ENCODE data around the gene GPR25.

GPR25 gene

DNA sequence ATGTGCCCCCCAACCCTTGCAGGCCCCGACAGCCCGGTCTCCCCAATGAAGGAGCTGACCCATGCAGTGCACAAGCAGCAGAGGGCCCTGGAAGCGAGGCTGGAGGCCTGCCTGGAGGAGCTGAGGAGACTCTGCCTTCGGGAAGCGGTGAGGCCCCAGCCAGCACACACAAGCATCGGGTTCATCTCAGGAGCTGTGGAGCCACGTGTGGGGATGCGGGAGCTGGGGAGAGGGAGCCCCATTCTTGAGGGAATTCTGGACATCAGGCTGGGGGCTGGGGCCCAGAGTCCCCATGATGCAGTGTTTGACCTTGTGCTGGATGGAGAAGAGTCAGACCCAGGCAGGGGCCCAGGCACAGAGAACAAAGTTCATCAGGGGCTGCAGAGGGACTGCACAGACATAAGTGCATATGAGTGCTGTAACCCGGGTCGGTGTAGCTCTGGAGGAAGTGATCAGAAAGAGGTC is 26.7 kb downstream of the GPR25 start:
- no peak for DNase-seq (ENCODE audit: low read depth, low spot score)
- H3K4me3 ChIP-seq (ENCODE audit: low read depth, low read length), result no peak overlapping the region
- TF ChIP-seq, protein P1, sequence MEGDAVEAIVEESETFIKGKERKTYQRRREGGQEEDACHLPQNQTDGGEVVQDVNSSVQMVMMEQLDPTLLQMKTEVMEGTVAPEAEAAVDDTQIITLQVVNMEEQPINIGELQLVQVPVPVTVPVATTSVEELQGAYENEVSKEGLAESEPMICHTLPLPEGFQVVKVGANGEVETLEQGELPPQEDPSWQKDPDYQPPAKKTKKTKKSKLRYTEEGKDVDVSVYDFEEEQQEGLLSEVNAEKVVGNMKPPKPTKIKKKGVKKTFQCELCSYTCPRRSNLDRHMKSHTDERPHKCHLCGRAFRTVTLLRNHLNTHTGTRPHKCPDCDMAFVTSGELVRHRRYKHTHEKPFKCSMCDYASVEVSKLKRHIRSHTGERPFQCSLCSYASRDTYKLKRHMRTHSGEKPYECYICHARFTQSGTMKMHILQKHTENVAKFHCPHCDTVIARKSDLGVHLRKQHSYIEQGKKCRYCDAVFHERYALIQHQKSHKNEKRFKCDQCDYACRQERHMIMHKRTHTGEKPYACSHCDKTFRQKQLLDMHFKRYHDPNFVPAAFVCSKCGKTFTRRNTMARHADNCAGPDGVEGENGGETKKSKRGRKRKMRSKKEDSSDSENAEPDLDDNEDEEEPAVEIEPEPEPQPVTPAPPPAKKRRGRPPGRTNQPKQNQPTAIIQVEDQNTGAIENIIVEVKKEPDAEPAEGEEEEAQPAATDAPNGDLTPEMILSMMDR (IDR thresholded peaks at IDR 0.05; ENCODE audit: insufficient read depth, low read length, missing control alignments), result no peak
- POLR2A ChIA-PET, result no interaction called here
- CTCF ChIA-PET, result interaction anchor here (1.1 kb wide), 1 partner anchor 8 kb away, joined by 3 read pairs; no protein-coding TSS in a partner anchor

DNA sequence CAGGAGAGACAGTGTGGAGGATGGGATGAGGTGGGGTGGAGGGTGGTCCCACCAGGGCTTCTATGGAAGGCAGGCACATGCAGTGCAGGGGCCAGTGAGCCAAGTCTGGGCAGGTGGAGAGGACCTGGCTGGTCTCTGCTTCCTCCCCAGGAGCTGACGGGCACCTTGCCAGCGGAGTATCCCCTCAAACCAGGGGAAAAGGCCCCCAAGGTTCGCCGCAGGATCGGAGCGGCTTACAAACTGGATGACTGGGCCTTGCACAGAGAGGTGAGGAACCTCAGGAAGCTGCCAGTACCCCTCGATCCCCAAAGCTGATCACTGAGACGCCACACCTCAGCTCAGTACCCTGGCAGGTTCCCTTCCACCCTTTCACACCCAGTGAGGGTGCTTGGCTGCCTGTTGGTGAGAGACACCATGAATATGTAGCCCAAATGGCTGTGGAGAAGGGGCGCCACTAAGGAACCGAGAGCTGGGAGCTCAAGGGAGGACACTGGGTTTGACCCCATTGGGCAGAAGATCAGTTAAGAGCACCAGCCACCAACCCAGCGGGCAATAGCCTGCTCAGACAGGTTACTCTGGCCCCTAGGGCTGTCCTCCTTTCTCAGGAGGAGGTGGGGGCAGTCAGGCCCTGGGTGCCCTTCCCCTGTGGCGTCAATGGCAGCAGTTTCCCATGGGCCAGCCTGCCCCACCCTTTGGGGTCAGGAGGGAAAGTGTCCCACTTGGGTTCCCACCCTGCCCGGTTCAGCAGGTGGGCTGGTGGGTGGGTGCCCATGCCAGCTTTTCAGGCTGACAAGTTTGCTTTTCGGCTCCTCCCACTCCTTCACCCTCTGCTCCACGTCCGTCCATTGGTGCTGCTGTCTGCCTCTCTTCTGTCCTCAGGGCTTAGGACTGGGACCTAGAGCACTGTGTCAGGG is 27.4 kb downstream of the GPR25 start:
- POLR2A ChIA-PET, result interaction anchor here (0.6 kb wide), 1 partner anchor 240 kb away, joined by 4 read pairs; no protein-coding TSS in a partner anchor
- no peak for DNase-seq (ENCODE audit: low read depth, low spot score)
- no peak overlapping the region for H3K4me3 ChIP-seq (ENCODE audit: low read depth, low read length)
- TF ChIP-seq, protein P1 (IDR thresholded peaks at IDR 0.05; ENCODE audit: insufficient read depth, low read length, missing control alignments), result no peak
- CTCF ChIA-PET, result interaction anchor here (1.1 kb wide), 1 partner anchor 9 kb away, joined by 3 read pairs; no protein-coding TSS in a partner anchor

DNA sequence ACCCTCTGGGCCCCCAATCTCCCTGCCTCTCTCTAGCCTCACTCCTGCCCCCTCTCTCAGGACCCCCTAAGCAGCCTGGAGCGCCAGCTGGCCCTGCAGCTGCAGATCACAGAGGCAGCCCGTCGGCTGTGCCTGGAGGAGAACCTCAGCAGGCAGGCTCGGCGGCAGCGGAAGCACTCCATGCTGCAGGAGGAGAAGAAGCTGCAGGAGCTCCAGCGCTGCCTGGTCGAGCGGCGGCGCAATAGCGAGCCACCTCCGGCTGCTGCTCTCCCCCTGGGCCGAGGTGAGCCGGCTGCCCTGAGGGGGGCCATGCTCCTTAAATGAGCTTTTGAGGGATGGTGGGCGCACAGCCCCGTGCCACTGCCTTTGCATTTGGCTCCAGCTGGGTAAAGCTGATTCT is 28.1 kb downstream of the GPR25 start:
- ChIA-PET POLR2A (no interaction called here), CTCF (interaction anchor here (1.5 kb wide), 1 partner anchor 10 kb away, joined by 5 read pairs; no protein-coding TSS in a partner anchor)
- TF ChIP-seq, protein P1 (IDR thresholded peaks at IDR 0.05; ENCODE audit: insufficient read depth, low read length, missing control alignments), result no peak
- no peak for DNase-seq (ENCODE audit: low read depth, low spot score)
- no peak overlapping the region for H3K4me3 ChIP-seq (ENCODE audit: low read depth, low read length)

DNA sequence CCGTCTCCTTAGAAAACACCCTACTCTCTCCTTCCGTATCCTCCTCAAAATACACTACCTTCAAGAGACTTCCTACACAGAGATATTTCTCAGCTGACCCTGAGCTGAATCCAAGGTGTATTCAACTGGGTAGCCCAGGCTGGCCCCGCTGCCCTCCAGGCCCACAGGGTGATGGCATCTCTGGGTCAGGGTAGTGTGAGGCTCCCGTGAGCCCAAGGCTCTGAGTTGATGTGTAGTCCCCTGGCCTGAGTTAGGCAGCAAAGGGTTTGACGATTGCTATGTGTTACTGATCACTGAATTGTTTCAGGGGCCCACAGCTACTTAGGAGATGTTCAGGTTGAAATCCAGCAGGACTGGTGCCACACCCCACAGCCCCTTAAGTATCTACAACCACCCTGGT is 28.6 kb downstream of the GPR25 start:
- DNase-seq (ENCODE audit: low read depth, low spot score), result no peak
- H3K4me3 ChIP-seq (ENCODE audit: low read depth, low read length), result no peak overlapping the region
- TF ChIP-seq, protein P1 (IDR thresholded peaks at IDR 0.05; ENCODE audit: insufficient read depth, low read length, missing control alignments), result no peak
- ChIA-PET POLR2A (no interaction called here), CTCF (interaction anchor here (1.5 kb wide), 1 partner anchor 10 kb away, joined by 5 read pairs; no protein-coding TSS in a partner anchor)

DNA sequence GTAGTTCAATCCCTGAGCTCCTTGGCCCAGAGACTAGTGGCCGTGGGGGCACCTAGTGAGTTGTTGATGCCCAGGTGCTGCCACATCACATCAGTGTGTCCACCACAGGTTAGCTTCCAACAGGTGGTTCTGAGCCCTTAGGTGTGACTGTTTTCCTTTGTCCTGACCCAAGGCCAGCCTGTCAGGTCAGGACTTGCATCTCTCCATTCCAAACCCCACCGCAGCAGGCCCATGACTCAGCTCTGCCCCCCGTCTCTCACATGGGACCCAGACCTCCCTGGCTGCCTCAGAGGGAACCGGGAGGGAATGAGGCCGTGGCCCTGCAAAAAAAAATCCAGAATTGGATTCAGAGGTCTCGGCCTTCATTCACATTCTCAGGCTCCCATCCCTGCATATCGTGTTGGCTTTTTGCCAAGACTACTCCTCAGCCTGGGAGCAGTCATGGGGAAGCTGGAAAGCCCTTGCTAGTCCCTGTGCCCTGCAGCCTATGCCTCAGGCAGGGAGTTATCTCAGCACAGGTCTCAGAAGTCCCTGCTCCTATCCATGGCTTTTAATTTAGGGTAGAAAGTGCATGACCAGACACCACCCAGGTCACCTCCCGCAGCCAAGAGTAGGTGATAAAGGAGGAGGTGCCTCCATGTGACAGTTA is 29.1 kb downstream of the GPR25 start:
- CTCF ChIA-PET, result interaction anchor here (1.5 kb wide), 1 partner anchor 11 kb away, joined by 5 read pairs; no protein-coding TSS in a partner anchor
- TF ChIP-seq, protein P1 (IDR thresholded peaks at IDR 0.05; ENCODE audit: insufficient read depth, low read length, missing control alignments), result no peak
- DNase-seq (ENCODE audit: low read depth, low spot score), result no peak
- POLR2A ChIA-PET, result no interaction called here
- H3K4me3 ChIP-seq (ENCODE audit: low read depth, low read length), result no peak overlapping the region

DNA sequence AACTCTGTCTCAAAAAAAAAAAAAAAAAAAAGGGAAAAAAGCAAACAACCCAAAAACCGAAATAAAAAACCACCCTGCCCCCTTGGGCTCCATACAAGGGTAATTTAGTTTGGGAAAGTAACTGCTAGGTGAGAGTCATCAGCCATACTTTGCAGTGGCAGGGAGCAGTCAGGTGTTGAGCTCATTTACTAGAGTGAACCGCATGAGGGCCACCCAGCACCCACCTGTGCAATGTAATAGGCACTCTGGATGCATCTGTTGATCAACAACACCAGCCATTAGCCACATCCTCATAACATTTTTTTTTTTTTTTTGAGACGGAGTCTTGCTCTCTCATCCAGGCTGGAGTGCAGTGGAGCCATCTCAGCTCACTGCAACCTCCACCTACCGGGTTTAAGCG is 31.0 kb downstream of the GPR25 start:
- ChIA-PET POLR2A (no interaction called here), CTCF (interaction anchor here (1.6 kb wide), 1 partner anchor 68 kb away, joined by 3 read pairs; no protein-coding TSS in a partner anchor)
- H3K4me3 ChIP-seq (ENCODE audit: low read depth, low read length), result no peak overlapping the region
- no peak for DNase-seq (ENCODE audit: low read depth, low spot score)
- TF ChIP-seq, protein P1 (IDR thresholded peaks at IDR 0.05; ENCODE audit: insufficient read depth, low read length, missing control alignments), result no peak
